GM18870 (cell line): ENCODE results near the gene LRRFIP1.

Experiments
- ATAC-seq: cut with Tn5 transposase; IDR thresholded peaks from one replicate; pipeline ENCODE4 v1.9.1; 2021; ENCODE audit warnings: moderate library complexity; ENCODE audit not compliant: unreplicated experiment

LRRFIP1 gene

DNA sequence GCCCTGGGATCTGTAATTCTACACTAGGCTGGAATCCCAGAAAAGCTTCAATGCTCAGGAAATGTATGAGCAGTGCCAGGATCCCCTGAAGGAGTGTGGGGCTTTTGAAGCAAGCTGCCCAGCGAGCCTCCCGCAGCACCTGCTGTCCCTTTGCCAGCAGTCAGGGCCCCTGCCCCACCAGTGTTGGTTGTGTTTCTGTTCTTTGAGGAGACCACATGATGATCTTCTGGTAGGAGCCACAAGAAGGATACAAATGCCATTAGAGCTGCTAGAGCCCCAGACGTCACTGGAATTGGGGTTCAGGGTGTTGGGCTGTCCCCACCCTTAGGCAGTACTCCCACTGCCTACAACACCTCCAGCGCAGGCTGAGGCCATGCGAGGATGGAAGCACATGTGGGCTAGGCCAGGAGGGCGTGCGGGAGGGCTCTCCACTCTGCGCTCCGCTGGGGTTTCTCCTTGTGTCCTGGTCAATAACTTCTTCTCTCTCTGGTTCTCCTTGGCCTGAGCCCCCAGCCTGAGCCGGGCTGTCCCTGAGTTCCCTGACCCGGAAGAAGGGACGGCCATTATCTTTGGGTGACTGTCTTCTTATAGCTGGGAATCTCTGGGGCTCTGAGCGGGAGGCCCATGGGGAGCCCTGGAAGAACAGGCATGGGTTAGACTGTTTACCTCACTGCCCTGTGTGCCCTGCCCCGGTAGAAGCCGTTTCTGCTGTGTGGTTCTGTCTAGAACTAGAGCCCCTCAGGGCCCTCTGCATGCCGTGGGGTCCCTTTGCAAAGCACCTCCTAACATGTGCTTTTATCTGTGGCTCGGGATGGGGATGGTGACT, 73.9 kb downstream of the LRRFIP1 start:
- ATAC-seq: no peak

DNA sequence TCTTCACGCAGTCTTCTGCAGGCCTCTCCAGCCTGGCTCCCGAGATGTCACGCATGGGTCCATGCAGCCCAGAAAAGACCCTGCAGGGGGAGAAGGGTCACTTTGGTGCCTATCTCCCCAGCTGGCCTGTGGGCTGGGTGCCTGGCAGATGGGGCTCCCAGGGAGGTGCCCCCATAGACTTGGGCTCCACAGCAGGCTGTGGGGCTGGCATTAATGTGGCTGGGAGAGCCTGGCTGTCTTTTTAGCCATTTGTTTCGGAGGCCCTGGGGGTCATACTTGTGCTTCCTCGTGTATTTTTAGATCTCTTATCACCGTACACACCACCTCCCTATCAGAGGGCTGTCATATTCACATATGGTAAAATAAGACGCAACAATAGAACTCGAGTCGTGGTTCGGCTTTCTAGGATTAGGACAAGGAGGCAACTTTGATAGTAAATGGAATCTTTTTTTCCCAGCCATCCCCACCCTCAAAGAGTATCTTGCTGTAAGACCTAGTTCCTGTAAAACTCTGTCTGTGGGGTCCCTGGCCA, 74.5 kb downstream of the LRRFIP1 start:
- no peak for ATAC-seq

DNA sequence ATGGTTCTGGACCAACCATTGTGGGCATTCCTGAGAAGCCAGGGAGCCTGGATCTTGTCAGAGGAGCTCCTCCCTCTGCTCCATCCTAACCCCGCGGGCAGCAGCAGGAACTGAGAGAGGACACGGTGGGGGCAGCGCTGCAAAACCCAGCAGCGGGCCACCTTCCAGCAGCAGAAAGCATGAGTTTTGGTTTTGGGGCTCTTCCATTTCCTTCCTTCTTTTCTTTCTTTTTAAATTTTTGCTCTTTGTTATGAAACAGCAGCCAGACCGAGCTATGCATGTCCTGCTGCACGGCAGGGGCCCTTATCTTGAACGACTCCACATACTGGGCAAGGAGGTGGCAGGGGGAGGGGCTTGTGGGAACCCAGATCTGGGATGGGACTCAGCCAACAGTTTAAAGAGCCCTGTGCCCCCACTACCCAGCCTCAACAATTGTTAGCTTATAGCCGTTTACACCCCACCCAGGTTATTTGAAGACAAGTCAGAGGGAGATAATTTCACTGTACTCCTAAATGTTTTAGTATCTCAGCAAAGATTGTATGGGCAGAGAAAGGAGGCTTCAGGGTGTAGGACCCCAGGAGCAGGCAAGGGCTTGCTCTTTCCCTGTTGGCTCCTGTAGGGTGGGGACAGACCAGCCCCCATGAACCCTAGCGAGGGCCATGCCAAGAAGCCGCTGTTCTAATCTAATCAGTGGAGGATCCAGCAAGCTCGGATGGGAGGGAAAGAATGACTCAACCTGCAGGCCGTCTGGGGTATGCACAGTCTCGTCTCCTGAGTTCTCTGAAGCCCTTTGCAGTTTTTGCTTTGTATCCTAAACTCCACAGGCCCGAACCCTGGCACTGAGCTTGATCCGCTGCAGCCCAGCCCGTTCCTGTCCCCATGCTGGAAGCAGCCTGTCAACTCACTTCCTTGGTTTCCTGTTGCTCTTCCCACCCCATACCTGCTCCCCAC, 75.3 kb downstream of the LRRFIP1 start:
- peak; percentile 4 for ATAC-seq

DNA sequence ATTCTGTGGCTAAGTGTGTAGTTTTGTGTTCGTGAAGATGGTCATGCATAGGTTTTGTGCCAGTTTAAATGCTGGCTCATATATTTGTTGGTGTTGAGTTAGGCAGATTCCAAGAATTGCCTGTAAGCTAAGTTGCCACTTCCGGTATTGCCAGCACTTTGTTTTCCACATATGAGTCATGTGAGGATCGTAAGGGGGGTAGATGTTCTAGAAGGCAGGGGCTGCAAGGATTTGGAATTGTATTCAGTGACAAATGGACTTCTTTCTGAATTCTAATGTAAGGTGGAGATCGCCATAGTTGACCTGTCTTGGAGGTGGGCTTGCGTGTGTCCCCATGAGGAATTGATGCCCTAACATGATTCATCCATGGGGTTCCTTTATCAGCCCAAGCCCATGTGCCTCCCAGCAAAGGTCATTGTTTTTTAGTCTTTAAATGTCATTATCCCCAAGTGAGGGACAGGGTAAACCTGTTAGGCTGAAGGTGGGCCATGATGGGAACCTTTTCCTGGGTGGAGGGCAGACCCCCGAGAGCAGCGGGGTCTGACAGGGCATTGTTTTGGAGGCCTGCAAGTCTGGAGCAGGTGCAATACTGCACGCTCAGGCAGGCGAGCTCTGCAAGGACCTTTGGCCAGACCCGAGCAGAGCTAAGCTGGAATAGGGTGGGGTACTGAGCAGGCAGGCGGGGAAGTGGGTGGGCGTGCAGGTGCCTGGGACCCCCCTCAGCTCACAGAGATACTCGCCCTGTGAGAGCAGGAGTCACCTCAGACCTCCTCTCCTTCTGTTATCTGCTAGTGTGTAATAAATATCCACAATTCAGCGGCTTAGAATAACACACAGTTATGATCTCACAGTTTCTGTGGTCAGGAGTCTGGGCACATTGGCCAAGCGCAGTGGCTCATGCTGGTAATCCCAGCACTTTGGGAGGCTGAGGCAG, 77.4 kb downstream of the LRRFIP1 start:
- ATAC-seq: no peak

DNA sequence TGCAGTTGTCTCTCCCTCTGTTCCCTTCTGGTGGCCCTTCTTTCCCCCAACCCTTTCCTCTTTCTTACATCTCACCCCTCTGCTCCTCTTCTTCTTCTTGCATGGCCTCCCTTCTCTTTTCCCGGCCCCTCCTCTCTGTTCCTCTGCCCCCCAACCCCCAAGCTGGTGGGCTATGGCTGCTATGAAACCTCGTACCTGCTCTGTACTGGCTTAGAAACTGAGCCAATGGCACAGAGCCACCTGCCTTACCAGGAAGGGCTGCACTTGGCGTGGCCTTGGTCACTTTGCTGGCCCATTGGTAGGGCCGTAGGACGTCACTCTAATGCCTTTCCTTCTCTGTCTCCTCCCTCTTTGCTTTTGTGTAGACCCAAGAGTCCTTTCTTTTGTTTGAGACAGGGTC, 78.9 kb downstream of the LRRFIP1 start:
- no peak for ATAC-seq

DNA sequence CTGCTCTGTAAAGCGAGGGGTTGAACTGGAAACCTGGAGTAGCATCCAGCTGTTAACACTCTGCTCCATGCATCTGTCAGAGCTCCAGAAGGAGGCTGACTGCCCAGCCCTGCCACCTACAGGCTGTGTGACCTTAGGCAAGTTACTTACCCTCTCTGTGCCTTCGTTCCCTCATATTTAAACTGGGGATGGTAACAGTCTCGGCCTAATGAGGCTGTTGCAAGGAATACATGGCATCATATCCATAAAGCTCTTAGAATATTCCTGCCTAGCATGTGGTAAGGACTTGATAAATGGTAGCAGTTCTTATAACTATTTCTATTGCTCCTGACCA, 80.6 kb downstream of the LRRFIP1 start:
- ATAC-seq: no peak

DNA sequence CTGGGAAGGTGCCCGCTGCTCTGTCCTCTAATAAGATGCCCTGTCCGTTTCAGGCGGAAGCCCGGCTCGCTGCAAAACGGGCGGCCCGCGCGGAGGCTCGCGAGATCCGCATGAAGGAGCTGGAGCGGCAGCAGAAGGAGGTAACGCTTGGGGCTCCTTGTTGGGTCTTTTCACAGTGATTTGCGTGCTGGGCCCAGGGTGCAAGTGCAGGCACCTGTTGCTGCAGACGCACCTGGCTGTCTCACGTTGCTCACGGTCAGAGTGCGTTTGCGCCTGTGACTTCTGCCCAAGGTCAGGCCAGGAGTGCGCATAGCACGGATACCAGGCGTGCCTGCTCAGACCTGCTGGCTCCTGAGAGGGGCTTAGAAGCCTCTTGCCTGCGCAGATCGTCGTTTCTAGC, 81.1 kb downstream of the LRRFIP1 start:
- no peak for ATAC-seq

DNA sequence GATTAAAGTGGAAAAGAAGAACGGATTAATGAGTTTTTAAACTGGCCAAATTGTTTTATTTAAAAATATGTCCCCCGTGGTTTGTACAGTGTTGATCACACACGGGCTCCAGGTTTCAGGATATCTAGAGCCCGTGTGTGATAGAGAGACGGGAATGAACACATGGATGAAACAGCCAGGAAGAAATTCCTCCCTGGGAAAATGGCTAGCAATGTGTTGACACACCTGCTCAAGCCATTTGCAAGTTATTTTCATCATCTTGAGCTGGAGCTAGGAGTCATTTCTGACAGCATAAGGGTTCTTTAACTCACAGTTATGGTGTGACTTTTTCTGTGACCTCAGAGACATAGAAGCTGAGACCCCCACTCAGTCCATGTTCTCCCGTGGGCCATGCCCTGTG, 81.6 kb downstream of the LRRFIP1 start:
- ATAC-seq: no peak

DNA sequence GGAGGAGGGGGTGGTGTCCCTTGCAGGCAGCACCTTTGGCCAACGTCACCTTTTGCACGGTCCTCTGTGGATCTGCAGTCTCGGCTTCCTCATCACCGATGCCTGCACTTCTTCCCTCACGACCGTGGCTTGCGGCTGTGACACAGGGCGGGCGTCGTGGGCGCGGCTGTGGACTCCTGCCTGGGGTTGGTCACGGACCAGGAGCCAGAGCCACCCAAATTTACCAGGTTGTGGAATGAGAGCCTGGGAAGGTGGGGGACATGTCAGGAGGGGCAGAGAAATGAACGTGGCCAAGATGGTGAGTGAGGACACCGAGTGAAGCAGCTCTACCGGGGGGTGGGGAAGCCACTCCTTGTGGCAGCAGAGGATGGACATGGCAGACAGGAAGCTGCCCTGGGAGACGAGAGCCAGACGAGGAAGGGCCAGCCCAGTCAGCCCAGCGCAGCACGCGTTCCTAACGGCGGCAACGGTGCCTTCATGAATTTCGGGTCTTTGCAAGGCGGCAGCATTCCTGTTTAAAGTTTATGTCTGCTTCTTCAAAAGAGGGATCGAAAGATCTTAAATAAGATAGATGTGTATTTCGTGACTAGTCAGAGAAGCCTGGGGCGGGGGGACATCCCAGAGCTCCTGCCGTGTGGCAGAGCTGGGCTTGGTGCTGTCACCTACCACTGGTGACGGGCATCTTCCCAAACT, 84.2 kb downstream of the LRRFIP1 start:
- no peak for ATAC-seq

DNA sequence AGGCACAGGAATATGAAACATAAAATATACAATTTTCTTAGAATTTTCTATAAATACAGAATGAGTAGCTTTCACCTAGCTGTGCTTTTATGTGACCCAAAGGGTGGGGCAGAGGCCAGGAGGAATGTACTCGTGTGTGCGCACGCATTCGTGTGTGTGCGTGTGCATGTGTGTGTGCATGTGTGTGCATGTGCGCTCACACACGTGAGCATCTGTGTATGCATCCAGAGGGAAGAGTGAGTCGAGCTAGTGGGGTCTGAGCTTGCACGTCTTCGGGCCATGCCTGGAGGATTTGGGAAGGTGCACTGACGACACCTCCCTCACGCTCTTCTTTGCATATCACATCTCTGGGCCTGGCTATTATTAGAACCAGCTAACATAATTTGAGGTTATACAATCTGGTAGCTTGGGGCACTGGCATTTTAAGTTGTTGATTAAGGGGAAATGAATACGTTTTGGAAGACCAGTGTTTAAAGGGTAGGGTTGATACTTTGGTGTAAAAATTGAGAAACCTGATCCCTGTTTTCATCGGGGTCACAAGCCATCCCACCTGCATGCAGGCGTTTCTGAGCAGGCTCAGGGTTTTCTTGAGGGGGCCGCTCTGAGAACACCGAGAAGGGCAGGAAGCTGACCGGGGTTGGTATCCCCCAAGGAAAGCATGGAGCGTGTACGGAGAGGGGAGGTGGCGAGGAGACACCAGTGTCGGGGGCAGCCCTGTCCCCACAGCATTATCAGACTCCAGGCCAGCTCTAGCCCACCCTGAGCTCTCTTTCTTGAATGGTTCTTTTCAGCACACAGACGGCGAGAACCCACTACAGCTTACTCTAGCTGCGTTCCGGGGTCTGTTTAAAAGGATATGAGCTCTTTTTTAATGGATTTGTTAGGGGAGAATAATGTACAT, 85.3 kb downstream of the LRRFIP1 start:
- no peak for ATAC-seq

DNA sequence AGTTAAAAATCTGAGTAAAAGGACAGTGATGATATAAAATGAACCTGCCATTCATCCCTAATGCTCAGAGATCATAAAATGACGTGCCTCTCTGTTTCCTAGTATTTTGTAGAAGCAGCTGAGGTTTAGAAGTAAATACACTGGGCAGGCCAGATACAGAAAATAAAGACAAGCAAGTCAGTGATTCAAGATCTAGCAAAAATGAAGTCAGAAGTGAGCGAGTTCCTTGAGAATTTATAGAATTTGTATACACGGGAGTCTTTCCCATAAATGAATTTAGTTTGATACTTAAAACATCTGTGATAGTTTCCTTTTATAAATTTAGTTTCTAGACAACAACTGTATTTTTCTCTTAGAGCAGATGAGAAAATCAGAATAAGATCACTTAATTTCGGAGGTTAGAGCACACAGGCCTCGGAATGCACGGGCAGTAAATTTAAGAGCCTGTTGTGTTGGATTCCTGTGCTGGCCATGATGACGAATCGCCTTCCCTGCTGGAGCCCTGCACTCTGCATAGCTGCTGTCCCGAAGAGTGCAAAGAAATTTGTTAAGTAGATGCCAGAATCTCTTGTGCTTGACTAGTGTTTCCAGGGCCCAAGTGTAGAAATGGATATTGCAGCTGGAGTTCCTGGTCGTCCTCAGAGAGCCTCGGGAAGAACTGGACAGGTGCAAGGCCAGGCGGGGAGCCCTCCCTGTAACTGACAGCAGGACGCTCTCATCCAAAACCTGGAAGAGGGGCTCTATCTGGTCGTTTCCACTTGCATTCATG, 87.5 kb downstream of the LRRFIP1 start:
- ATAC-seq: no peak

DNA sequence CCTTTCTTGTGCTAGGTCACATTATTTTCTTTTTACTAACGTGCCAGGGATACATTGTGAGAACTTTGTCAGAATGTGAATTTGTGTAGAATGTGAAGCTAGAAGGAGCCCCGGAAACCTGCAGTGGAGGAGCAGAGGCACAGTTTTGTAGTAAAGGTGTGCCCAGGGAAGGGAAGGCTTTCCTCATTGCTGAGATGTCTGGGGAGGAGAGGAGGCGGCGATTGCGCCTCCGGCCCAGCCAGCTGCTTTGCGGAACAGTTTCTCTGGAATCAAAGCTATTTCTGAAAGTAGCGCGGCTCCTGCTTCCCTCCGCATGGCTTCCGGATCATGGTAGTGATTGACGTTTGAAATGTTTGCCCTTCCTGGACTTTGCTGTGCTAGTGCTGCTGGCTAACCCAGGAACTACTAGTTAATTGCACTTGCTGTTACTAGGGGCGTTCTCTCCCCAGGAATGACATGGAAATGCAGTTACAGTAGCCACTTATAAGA, 88.1 kb downstream of the LRRFIP1 start:
- no peak for ATAC-seq

DNA sequence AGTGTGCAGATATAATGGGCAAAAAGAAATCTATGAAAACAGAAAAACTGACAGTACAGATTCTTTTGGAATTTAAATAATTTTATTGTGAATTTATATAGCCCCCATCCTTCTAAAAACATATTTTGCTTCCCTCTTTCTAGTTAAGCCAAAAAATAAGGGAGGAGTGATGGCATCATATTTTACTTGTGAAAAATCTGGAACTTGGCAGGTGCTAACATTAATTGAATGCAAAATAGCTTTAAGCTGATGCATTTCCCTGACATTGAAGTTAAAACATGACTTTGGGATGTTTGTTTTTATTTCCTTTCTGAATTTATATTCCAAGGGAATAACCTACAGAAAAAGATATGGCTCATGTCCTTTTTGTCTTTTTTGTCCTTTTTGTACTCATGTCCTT, 88.6 kb downstream of the LRRFIP1 start:
- ATAC-seq: no peak

DNA sequence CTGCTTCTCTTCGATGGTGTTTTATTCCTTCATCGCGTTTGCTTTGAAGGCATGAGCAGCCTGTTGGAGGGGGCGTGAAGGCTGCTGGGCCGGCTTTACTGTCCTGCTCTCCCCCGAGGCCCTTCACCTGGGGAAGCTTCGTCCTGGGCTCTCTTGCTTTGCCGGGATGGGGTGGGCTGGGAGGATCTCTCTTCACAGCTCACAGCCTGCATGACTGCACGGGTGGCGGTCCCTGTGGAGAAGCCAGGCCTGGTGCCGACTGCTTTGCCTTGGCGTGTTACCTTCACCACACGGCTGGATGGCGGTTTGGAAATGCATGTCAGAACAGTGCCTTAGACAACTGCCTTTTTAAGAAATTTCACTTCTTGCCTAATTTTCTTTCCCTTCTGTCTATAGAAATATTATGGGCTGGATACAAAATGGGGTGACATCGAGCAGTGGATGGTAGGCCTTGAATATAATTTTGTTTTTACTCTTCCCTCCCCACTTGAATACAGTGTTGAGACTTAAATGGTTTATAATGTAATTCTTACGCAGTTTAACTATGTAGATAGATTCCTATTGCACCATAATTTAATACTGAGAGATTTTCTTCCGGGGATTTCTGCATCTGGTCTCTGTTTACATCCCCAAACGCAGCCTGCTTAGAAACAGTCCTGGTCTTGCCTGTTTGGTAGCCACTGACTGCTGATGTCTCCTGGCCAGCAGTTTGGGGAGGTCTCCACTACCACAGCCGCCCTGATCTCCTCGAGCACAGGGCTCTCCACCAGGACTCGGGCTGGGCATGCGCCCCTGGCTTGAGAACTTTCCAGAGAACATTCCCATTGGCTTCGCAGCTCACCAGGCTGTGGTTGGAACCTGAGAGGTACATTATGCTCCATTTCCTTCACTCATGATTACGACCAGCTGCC, 90.2 kb downstream of the LRRFIP1 start:
- no peak for ATAC-seq

DNA sequence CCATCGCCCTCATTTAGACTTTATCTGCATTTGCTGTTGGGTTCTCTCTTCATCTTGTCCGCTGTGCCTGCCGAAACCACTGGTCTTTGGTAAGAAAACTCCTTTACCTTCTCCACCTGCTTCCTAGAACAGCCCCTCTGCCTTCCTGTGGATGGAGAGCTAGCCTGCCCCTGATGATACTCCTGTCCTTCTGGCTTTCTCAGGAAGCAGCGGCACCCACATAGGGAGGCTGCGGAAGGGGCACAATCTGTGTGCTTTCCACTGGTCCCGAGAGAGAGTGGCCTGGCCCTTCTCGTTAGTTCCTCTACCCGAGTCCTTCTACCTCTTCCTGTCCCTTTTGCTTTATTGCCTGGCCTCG, 90.9 kb downstream of the LRRFIP1 start:
- ATAC-seq: no peak

DNA sequence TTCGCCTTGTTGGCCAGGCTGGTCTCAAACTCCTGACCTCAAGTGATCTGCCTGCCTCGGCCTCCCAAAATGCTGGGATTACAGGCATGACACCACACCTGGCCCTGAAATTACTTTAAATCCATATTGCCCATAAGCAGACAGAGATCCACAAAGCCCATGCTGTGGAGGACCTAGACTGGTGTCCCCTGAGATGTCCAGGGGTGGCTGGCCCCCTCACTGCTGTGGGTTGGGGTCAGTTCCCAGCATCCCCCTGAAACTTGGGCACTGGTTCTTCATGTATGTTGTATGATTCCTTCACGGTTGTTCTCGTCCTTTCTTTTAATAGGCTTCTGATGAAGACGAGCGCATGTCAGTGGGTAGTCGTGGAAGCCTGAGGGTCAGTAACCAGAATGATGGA, 93.1 kb downstream of the LRRFIP1 start:
- no peak for ATAC-seq

DNA sequence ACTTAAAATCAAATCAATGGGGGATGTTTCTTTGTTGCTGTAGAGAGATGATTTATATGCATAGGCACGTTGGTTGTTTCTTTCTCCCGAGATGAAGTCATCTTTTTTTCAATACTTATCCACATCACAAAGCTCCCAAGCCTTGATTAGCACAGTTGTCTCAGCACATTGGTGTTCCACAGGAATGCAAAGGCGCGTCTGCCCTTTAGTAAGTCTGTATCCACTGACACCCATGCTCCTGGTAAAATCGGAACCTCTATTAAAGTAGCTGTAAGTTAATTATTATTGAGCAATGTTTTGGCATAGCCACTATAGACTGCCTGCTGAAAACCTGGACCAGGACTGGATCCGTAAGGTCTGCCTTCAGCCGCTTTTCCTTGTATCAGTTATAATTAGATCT, 93.6 kb downstream of the LRRFIP1 start:
- ATAC-seq: no peak
